HCT116 (cell line): ENCODE data around the gene CASP9. TPM values are rescaled to one million over a fixed set of nuclear protein-coding genes. Genes with fewer than 3 reads are reported as not detected.

Experiments
- ATAC-seq: fragments of 200-7000 bp; cut with Tn5 transposase; 2 replicates; pipeline ENCODE4 v1.9.1; 2020; ENCODE audit warnings: mild to moderate bottlenecking, moderate library complexity
- BruUV-seq: library from RNA; stranded (reverse); fragments of 400-500 nt; replicated peaks from 2 replicates; lab custom pipeline; 2021; lab: Mats Ljungman, UMichigan
- CTCF ChIA-PET: fragments of 300-600 bp; sonication (Branson Sonifier 250); formaldehyde crosslinking; loops from one replicate; lab custom pipeline; 2021; ENCODE audit warnings: antibody characterized with exemption; lab: Charles Lee
- POLR2A ChIA-PET: fragments of 300-600, 350-600 bp; sonication (Branson Sonifier 250); formaldehyde crosslinking; loops from one replicate; lab custom pipeline; 2021; ENCODE audit warnings: antibody characterized with exemption; lab: Charles Lee
- RAD21 ChIA-PET, 2 experiments: fragments of 300-600 bp; sonication (Branson Sonifier 250); formaldehyde crosslinking; loops; one replicate each; lab custom pipeline; 2023; ENCODE audit warnings: low total read pairs in 2 of 2; ENCODE audit not compliant: uncharacterized antibody in 2 of 2, unreplicated experiment in 2 of 2, low non-redundant PET in 1 of 2; lab: Charles Lee
- DNase-seq: peaks from one replicate; pipeline ENCODE4 v3.0.0-alpha.2; 2010; ENCODE audit warnings: low read depth, low spot score
- H2AFZ ChIP-seq: fragments of 200-600 bp; shearing (Covaris generic), sonication (generic); 2 replicates; pipeline ENCODE4 v1.6.1; 2017; ENCODE audit warnings: low read depth, mixed run types, mixed read lengths, antibody characterized with exemption, low read length; ENCODE audit not compliant: poor library complexity, severe bottlenecking
- H3K27ac ChIP-seq: 2 replicates; pipeline ENCODE4 v1.5.1; 2012; ENCODE audit warnings: low read depth, low read length
- H3K27me3 ChIP-seq: fragments of 200-600 bp; sonication (generic); 2 replicates; pipeline ENCODE4 v1.6.1; 2016; ENCODE audit warnings: mixed run types, low read length, mixed read lengths; ENCODE audit not compliant: insufficient read depth
- H3K36me3 ChIP-seq, 2 experiments: fragments of 200-500 bp in 1 of 2; fragments of 200-600 bp in 1 of 2; sonication (Bioruptor generic) in 1 of 2; sonication (generic) in 1 of 2; 2 replicates each; pipeline versions ENCODE4 v1.5.1 to v1.6.1; 2014 to 2016; ENCODE audit warnings: low read length in 2 of 2, inconsistent platforms in 1 of 2, mixed read lengths in 1 of 2, mixed run types in 1 of 2; ENCODE audit not compliant: insufficient read depth in 2 of 2, control insufficient read depth in 1 of 2
- H3K4me1 ChIP-seq, 2 experiments: fragments of 200-600 bp in 1 of 2; sonication (generic) in 1 of 2; 2 replicates each; pipeline versions ENCODE4 v1.5.1 to v1.6.1; 2012 to 2017; ENCODE audit warnings: low read length in 2 of 2, inconsistent platforms in 1 of 2, mild to moderate bottlenecking in 1 of 2, mixed read lengths in 1 of 2, mixed run types in 1 of 2, moderate library complexity in 1 of 2; ENCODE audit not compliant: insufficient read depth in 2 of 2, control insufficient read depth in 1 of 2
- H3K4me2 ChIP-seq: fragments of 200-600 bp; sonication (generic); 2 replicates; pipeline ENCODE4 v1.6.1; 2017; ENCODE audit warnings: mixed run types, low read length, mixed read lengths
- H3K4me3 ChIP-seq, 2 experiments: fragments of 200-600 bp in 1 of 2; sonication (generic) in 1 of 2; replicated peaks in 1 of 2; 2 replicates each; pipeline ENCODE4 v1.5.1; 2011 to 2016; ENCODE audit warnings: low read length in 2 of 2, control low read depth in 1 of 2, low read depth in 1 of 2, mild to moderate bottlenecking in 1 of 2, mixed read lengths in 1 of 2, mixed run types in 1 of 2
- H3K79me2 ChIP-seq: fragments of 200-600 bp; sonication (generic); 2 replicates; pipeline ENCODE4 v1.6.1; 2017; ENCODE audit warnings: mild to moderate bottlenecking, mixed run types, low read length, moderate library complexity, mixed read lengths; ENCODE audit not compliant: insufficient read depth
- H3K9ac ChIP-seq: fragments of 200-600 bp; sonication (generic); 2 replicates; pipeline ENCODE4 v1.6.1; 2016; ENCODE audit warnings: low read length, mixed read lengths
- H3K9me2 ChIP-seq: fragments of 200-600 bp; sonication (generic), shearing (Covaris generic); 2 replicates; pipeline ENCODE4 v1.6.1; 2017; ENCODE audit warnings: mixed run types, mild to moderate bottlenecking, moderate library complexity; ENCODE audit not compliant: insufficient read depth
- H3K9me3 ChIP-seq, 2 experiments: fragments of 200-500 bp in 1 of 2; fragments of 200-600 bp in 1 of 2; sonication (Bioruptor generic) in 1 of 2; sonication (generic) in 1 of 2; 2 replicates each; pipeline ENCODE4 v1.6.1; 2014 to 2017; ENCODE audit warnings: low read length in 2 of 2, mixed read lengths in 2 of 2, inconsistent platforms in 1 of 2, low read depth in 1 of 2, mild to moderate bottlenecking in 1 of 2, mixed run types in 1 of 2, moderate library complexity in 1 of 2; ENCODE audit not compliant: control insufficient read depth in 1 of 2, insufficient read depth in 1 of 2
- H4K20me1 ChIP-seq: fragments of 200-600 bp; sonication (generic), shearing (Covaris generic); 2 replicates; pipeline ENCODE4 v1.6.1; 2017; ENCODE audit warnings: mixed run types, mild to moderate bottlenecking, moderate library complexity; ENCODE audit not compliant: insufficient read depth
- CEBPB ChIP-seq: IDR thresholded peaks from 2 replicates; pipeline ENCODE4 v1.6.1; 2012; ENCODE audit warnings: low read depth
- EGR1 ChIP-seq: IDR thresholded peaks from 2 replicates; pipeline ENCODE4 v1.6.1; 2012; ENCODE audit warnings: low read depth
- EZH2 ChIP-seq: fragments of 200-600 bp; sonication (generic); IDR thresholded peaks from 2 replicates; pipeline ENCODE4 v1.6.1; 2017; ENCODE audit warnings: antibody characterized with exemption, mixed run types
- EZH2phosphoT487 ChIP-seq: fragments of 200-600 bp; IDR thresholded peaks from 2 replicates; pipeline ENCODE4 v1.6.1; 2018; ENCODE audit warnings: antibody characterized with exemption, borderline replicate concordance
- POLR2A ChIP-seq: IDR thresholded peaks from 2 replicates; pipeline ENCODE4 v1.7.0; 2011; ENCODE audit warnings: borderline replicate concordance; ENCODE audit not compliant: insufficient read depth, insufficient read length; ENCODE audit errors: extremely low read depth
- POLR2AphosphoS5 ChIP-seq: IDR thresholded peaks from 2 replicates; pipeline ENCODE4 v1.6.1; 2011; ENCODE audit warnings: mild to moderate bottlenecking, low read depth, low read length, moderate library complexity
- RAD21 ChIP-seq: IDR thresholded peaks from 2 replicates; pipeline ENCODE4 v1.6.1; 2012; ENCODE audit warnings: low read depth, mild to moderate bottlenecking
- SIN3A ChIP-seq: IDR thresholded peaks from 2 replicates; pipeline ENCODE4 v1.6.1; 2012; ENCODE audit warnings: low read depth
- YY1 ChIP-seq: IDR thresholded peaks from 2 replicates; pipeline ENCODE4 v1.6.1; 2011; ENCODE audit warnings: low read length, low read depth, moderate library complexity, mild to moderate bottlenecking; ENCODE audit not compliant: insufficient replicate concordance; ENCODE audit errors: extremely low read depth
- intact Hi-C: fragments of 100-400 bp; cut with micrococcal nuclease; formaldehyde crosslinking; loops from 2 replicates; pipeline ENCODE4 v1.10.0; 2022
- total RNA-seq: library from RNA; stranded (reverse); gene quantifications from one replicate; pipeline ENCODE4 v1.2.1, GENCODE V29; 2021; ENCODE audit not compliant: unreplicated experiment
- TF ChIP-seq, protein P1 (sequence below), 3 experiments: fragments of 200-600 bp in 1 of 3; sonication (generic) in 1 of 3; IDR thresholded peaks in 2 of 3; conservative IDR thresholded peaks in 1 of 3; 2 replicates each; pipeline ENCODE4 v1.5.1; 2012 to 2017; ENCODE audit warnings: low read depth in 2 of 3, low read length in 2 of 3, antibody characterized with exemption in 1 of 3, borderline replicate concordance in 1 of 3, control low read depth in 1 of 3, mild to moderate bottlenecking in 1 of 3, mixed read lengths in 1 of 3, mixed run types in 1 of 3, moderate library complexity in 1 of 3; ENCODE audit not compliant: insufficient read depth in 1 of 3
- TF ChIP-seq, protein P2 (sequence below): IDR thresholded peaks from 2 replicates; pipeline ENCODE4 v1.6.1; 2012
- TF ChIP-seq, protein P3 (sequence below): IDR thresholded peaks from 2 replicates; pipeline ENCODE4 v1.6.1; 2011; ENCODE audit warnings: mild to moderate bottlenecking, low read length, moderate library complexity; ENCODE audit not compliant: insufficient replicate concordance; ENCODE audit errors: extremely low read depth
- TF ChIP-seq, protein P4 (sequence below): IDR thresholded peaks from 2 replicates; pipeline ENCODE4 v1.6.1; 2012

The CASP9 gene
- total RNA-seq, 1 experiment from 2014 or later: 10.6 TPM

DNA sequence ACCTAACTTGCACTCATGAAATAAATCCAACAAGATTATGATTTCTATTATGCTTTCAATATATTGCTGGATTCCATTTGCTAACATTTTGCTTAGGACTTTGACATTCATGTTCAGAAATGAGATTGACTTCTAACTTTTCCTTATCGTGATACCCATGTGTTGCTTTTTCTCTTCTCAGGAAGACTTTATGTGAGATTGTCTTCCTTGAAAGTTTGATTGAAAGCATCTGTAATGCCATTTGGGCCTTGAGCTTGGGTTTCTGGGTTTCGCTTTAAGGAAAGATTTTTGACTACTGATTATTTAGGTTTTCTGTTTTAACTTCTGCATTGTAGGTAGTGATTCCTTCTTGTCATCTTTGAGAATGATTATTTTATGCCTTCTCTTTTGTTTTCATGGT lies 33.0 kb upstream of the CASP9 start (continued):
- TF ChIP-seq, protein P1, sequence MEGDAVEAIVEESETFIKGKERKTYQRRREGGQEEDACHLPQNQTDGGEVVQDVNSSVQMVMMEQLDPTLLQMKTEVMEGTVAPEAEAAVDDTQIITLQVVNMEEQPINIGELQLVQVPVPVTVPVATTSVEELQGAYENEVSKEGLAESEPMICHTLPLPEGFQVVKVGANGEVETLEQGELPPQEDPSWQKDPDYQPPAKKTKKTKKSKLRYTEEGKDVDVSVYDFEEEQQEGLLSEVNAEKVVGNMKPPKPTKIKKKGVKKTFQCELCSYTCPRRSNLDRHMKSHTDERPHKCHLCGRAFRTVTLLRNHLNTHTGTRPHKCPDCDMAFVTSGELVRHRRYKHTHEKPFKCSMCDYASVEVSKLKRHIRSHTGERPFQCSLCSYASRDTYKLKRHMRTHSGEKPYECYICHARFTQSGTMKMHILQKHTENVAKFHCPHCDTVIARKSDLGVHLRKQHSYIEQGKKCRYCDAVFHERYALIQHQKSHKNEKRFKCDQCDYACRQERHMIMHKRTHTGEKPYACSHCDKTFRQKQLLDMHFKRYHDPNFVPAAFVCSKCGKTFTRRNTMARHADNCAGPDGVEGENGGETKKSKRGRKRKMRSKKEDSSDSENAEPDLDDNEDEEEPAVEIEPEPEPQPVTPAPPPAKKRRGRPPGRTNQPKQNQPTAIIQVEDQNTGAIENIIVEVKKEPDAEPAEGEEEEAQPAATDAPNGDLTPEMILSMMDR (IDR thresholded peaks at IDR 0.05 in 2 of 3, conservative IDR thresholded peaks at IDR 0.05 in 1 of 3; ENCODE audit: borderline replicate concordance in 1 of 3, insufficient read depth in 1 of 3, low read depth in 2 of 3, low read length in 2 of 3): no peak
- no peak for TF ChIP-seq POLR2AphosphoS5
- TF ChIP-seq, all 23 proteins: peak for 0

DNA sequence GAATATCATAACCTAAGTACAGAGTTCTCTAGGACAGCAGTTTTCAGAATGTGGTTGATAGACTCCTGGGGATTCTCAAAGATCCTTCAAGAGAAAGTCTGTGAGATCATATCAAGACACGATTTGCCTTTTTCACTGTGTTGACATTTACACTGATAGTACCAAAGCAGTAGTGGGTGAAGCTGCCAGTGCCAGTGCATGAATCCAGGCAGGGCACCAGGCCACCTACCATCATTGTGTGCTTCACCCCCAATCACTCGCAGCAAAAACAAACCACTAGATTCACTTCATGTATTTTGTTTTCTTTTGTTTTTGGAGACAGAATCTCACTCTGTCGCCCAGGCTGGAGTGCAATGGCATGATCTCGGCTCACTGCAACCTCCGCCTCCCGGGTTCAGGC lies 26.6 kb upstream of the CASP9 start:
- Histone ChIP-seq H3K36me3 (peaks cover 9 to 27% of the 10 kb centered on the region in 2 experiments; a peak in 2 of 4 replicates), H3K4me1 (no peaks in the 10 kb centered on the region), H3K9me3 (no peaks in the 10 kb centered on the region), H2AFZ (no peak overlapping the region), H3K9ac (no peak overlapping the region), H4K20me1 (no peaks in the 10 kb centered on the region), H3K9me2 (no peaks in the 10 kb centered on the region), H3K4me2 (no peak overlapping the region)
- intact Hi-C loops: no loop called here
- no peak for DNase-seq
- CTCF ChIA-PET: no interaction called here
- no TSS peak for BruUV-seq
- no peak for TF ChIP-seq CEBPB
- TF ChIP-seq RAD21: no peak
- TF ChIP-seq, protein P2, sequence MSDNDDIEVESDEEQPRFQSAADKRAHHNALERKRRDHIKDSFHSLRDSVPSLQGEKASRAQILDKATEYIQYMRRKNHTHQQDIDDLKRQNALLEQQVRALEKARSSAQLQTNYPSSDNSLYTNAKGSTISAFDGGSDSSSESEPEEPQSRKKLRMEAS: no peak
- TF ChIP-seq EGR1: no peak
- TF ChIP-seq YY1: no peak
- TF ChIP-seq POLR2A: no peak
- TF ChIP-seq EZH2: no peak
- TF ChIP-seq EZH2phosphoT487: no peak
- TF ChIP-seq, protein P3, sequence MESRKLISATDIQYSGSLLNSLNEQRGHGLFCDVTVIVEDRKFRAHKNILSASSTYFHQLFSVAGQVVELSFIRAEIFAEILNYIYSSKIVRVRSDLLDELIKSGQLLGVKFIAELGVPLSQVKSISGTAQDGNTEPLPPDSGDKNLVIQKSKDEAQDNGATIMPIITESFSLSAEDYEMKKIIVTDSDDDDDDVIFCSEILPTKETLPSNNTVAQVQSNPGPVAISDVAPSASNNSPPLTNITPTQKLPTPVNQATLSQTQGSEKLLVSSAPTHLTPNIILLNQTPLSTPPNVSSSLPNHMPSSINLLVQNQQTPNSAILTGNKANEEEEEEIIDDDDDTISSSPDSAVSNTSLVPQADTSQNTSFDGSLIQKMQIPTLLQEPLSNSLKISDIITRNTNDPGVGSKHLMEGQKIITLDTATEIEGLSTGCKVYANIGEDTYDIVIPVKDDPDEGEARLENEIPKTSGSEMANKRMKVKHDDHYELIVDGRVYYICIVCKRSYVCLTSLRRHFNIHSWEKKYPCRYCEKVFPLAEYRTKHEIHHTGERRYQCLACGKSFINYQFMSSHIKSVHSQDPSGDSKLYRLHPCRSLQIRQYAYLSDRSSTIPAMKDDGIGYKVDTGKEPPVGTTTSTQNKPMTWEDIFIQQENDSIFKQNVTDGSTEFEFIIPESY: no peak
- TF ChIP-seq, protein P4, sequence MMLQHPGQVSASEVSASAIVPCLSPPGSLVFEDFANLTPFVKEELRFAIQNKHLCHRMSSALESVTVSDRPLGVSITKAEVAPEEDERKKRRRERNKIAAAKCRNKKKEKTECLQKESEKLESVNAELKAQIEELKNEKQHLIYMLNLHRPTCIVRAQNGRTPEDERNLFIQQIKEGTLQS: no peak
- no peak for TF ChIP-seq SIN3A
- TF ChIP-seq, all 23 proteins: peak for 0
- RAD21 ChIA-PET: no interaction called here
- H3K27me3 ChIP-seq: no peaks in the 10 kb centered on the region
- H3K79me2 ChIP-seq: no peaks in the 10 kb centered on the region
- no peak overlapping the region for H3K27ac ChIP-seq
- POLR2A ChIA-PET: no interaction called here
- no peak for ATAC-seq
- H3K4me3 ChIP-seq: no peak overlapping the region
